H9 (cell line): ENCODE data around the gene SAMD14. TPM values are rescaled to one million over a fixed set of nuclear protein-coding genes. Genes with fewer than 3 reads are reported as not detected.

Experiments
- DNase-seq: peaks from one replicate; pipeline ENCODE4 v3.0.0-alpha.2; 2017
- H2AFZ ChIP-seq: one replicate; pipeline ENCODE4 v1.6.1; 2013; ENCODE audit warnings: mild to moderate bottlenecking, low read length, control low read depth, moderate library complexity
- H2AK5ac ChIP-seq: 2 replicates; pipeline ENCODE4 v1.6.1; 2013; ENCODE audit warnings: low read length, control low read depth, mixed read lengths; ENCODE audit not compliant: insufficient read length
- H2BK120ac ChIP-seq: one replicate; pipeline ENCODE4 v1.6.1; 2013; ENCODE audit warnings: low read depth, mild to moderate bottlenecking, low read length, control low read depth, inconsistent platforms; ENCODE audit not compliant: poor library complexity, severe bottlenecking
- H2BK12ac ChIP-seq: 2 replicates; pipeline ENCODE4 v1.6.1; 2013; ENCODE audit warnings: low read length, control low read depth, mixed read lengths, low read depth; ENCODE audit not compliant: insufficient read length
- H2BK15ac ChIP-seq: 2 replicates; pipeline ENCODE4 v1.6.1; 2013; ENCODE audit warnings: low read depth, low read length, control low read depth
- H2BK20ac ChIP-seq: one replicate; pipeline ENCODE4 v1.6.1; 2013; ENCODE audit warnings: low read depth, mild to moderate bottlenecking, low read length, control low read depth, inconsistent platforms; ENCODE audit not compliant: poor library complexity, severe bottlenecking
- H2BK5ac ChIP-seq: 2 replicates; pipeline ENCODE4 v1.6.1; 2013; ENCODE audit warnings: low read length, control low read depth, mixed read lengths; ENCODE audit not compliant: insufficient read length
- H3K14ac ChIP-seq: 2 replicates; pipeline ENCODE4 v1.6.1; 2013; ENCODE audit warnings: low read length, control low read depth; ENCODE audit not compliant: insufficient read depth
- H3K18ac ChIP-seq: 2 replicates; pipeline ENCODE4 v1.6.1; 2013; ENCODE audit warnings: low read depth, mild to moderate bottlenecking, mixed read lengths, low read length, control low read depth; ENCODE audit not compliant: insufficient read length
- H3K23ac ChIP-seq: 2 replicates; pipeline ENCODE4 v1.6.1; 2013; ENCODE audit warnings: low read length, control low read depth, mixed read lengths, low read depth; ENCODE audit not compliant: insufficient read length
- H3K23me2 ChIP-seq: 2 replicates; pipeline ENCODE4 v1.6.1; 2013; ENCODE audit warnings: low read depth, mild to moderate bottlenecking, mixed read lengths, low read length, control low read depth; ENCODE audit not compliant: insufficient read length, poor library complexity, severe bottlenecking
- H3K27ac ChIP-seq: 2 replicates; pipeline ENCODE4 v1.5.1; 2013; ENCODE audit warnings: low read length, control low read depth, mixed read lengths, low read depth; ENCODE audit not compliant: insufficient read length
- H3K27me3 ChIP-seq: 2 replicates; pipeline ENCODE4 v1.6.1; 2013; ENCODE audit warnings: low read length, control low read depth, inconsistent platforms; ENCODE audit not compliant: insufficient read depth
- H3K4ac ChIP-seq: 2 replicates; pipeline ENCODE4 v1.6.1; 2013; ENCODE audit warnings: low read depth, mild to moderate bottlenecking, control low read depth, inconsistent platforms, low read length, moderate library complexity
- H3K4me1 ChIP-seq: 2 replicates; pipeline ENCODE4 v1.6.1; 2013; ENCODE audit warnings: low read length, control low read depth, inconsistent platforms; ENCODE audit not compliant: insufficient read depth
- H3K4me2 ChIP-seq: 2 replicates; pipeline ENCODE4 v1.6.1; 2013; ENCODE audit warnings: low read length, control low read depth, mixed read lengths; ENCODE audit not compliant: insufficient read length, insufficient read depth
- H3K56ac ChIP-seq: 2 replicates; pipeline ENCODE4 v1.6.1; 2013; ENCODE audit warnings: low read depth, mild to moderate bottlenecking, mixed read lengths, low read length, control low read depth; ENCODE audit not compliant: insufficient read length
- H3K79me1 ChIP-seq: 2 replicates; pipeline ENCODE4 v1.6.1; 2013; ENCODE audit warnings: low read depth, mild to moderate bottlenecking, moderate library complexity, low read length, control low read depth, inconsistent platforms; ENCODE audit not compliant: insufficient read depth, poor library complexity, severe bottlenecking
- H3K79me2 ChIP-seq: 2 replicates; pipeline ENCODE4 v1.6.1; 2013; ENCODE audit warnings: low read length, control low read depth, inconsistent platforms; ENCODE audit not compliant: insufficient read depth
- H3K9ac ChIP-seq: 2 replicates; pipeline ENCODE4 v1.6.1; 2013; ENCODE audit warnings: low read length, control low read depth, mixed read lengths; ENCODE audit not compliant: insufficient read length; ENCODE audit errors: extremely low read depth
- H3K9me3 ChIP-seq: one replicate; pipeline ENCODE4 v1.6.1; 2013; ENCODE audit warnings: low read depth, low read length, inconsistent platforms; ENCODE audit not compliant: control insufficient read depth
- H3T11ph ChIP-seq: one replicate; pipeline ENCODE4 v1.6.1; 2013; ENCODE audit warnings: mild to moderate bottlenecking, low read length, control low read depth, inconsistent platforms
- H4K20me1 ChIP-seq: one replicate; pipeline ENCODE4 v1.6.1; 2013; ENCODE audit not compliant: control insufficient read depth, insufficient read length, insufficient read depth
- H4K5ac ChIP-seq: 2 replicates; pipeline ENCODE4 v1.6.1; 2013; ENCODE audit warnings: low read depth, mild to moderate bottlenecking, mixed read lengths, low read length, control low read depth; ENCODE audit not compliant: insufficient read length
- H4K8ac ChIP-seq: replicated peaks from 2 replicates; pipeline ENCODE4 v1.6.1; 2013; ENCODE audit warnings: low read length, control low read depth, mixed read lengths, low read depth; ENCODE audit not compliant: insufficient read length
- H4K91ac ChIP-seq: 2 replicates; pipeline ENCODE4 v1.6.1; 2013; ENCODE audit warnings: low read depth, mild to moderate bottlenecking, moderate library complexity, mixed read lengths, low read length, control low read depth; ENCODE audit not compliant: insufficient read length
- H3K27ac Mint-ChIP-seq, 3 experiments: 2 replicates in 2 of 3; 3 replicates in 1 of 3; pipeline ENCODE4 v1.8.0; 2020 to 2021; ENCODE audit warnings: mixed read lengths in 3 of 3, mild to moderate bottlenecking in 1 of 3, moderate library complexity in 1 of 3
- H3K27me3 Mint-ChIP-seq: 2 replicates; pipeline ENCODE4 v1.8.0; 2021; ENCODE audit warnings: low read depth, mild to moderate bottlenecking, moderate library complexity, mixed read lengths
- H3K36me3 Mint-ChIP-seq, 3 experiments: 2 replicates in 2 of 3; 3 replicates in 1 of 3; pipeline ENCODE4 v1.8.0; 2020 to 2021; ENCODE audit warnings: low read depth in 3 of 3, mixed read lengths in 3 of 3; ENCODE audit not compliant: insufficient read depth in 1 of 3
- H3K4me1 Mint-ChIP-seq, 2 experiments: 2 replicates each; pipeline ENCODE4 v1.8.0; 2020; ENCODE audit warnings: mixed read lengths in 2 of 2
- H3K4me3 Mint-ChIP-seq, 2 experiments: 2 replicates in 1 of 2; 3 replicates in 1 of 2; pipeline ENCODE4 v1.8.0; 2020 to 2021; ENCODE audit warnings: mild to moderate bottlenecking in 2 of 2, mixed read lengths in 2 of 2, moderate library complexity in 1 of 2
- H3K9me3 Mint-ChIP-seq, 2 experiments: 2 replicates in 1 of 2; 3 replicates in 1 of 2; pipeline ENCODE4 v1.8.0; 2020; ENCODE audit warnings: mild to moderate bottlenecking in 2 of 2, mixed read lengths in 2 of 2, moderate library complexity in 1 of 2
- CTCF ChIP-seq: fragments of 200-600 bp; sonication (generic); conservative IDR thresholded peaks from 3 replicates; pipeline ENCODE4 v1.8.0; 2021; ENCODE audit warnings: antibody characterized with exemption, mild to moderate bottlenecking
- WGBS: extraction: QIAGEN DNeasy Blood & Tissue Kit; methylation state at CpG from one replicate; pipeline ENCODE4 v1.1.7; 2013; ENCODE audit warnings: missing lambda C conversion rate, low lambda C conversion rate, mixed read lengths; ENCODE audit not compliant: insufficient read length; ENCODE audit errors: extremely low coverage; 5-methylcytosine and 5-hydroxymethylcytosine counted together
- total RNA-seq: library from RNA; stranded (reverse); gene quantifications from 2 replicates; pipeline ENCODE4 v1.2.1, GENCODE V29; 2021

The SAMD14 gene
- total RNA-seq, 1 experiment from 2014 or later, result 5.9 TPM

GRCh38 chr17:50091918-50092285 lies 38.1 kb downstream of the SAMD14 start:
- Histone ChIP-seq H3K56ac (no peak overlapping the region), H2BK15ac (no peak overlapping the region), H4K20me1 (no peaks in the 10 kb centered on the region), H3K23ac (no peak overlapping the region), H3K27ac (no peak overlapping the region), H4K91ac (no peak overlapping the region), H3K23me2 (peaks cover 12% of the 10 kb centered on the region), H4K8ac (no peak overlapping the region), H3K27me3 (no peaks in the 10 kb centered on the region), H3K14ac (no peak overlapping the region), H2BK12ac (no peak overlapping the region), H2BK20ac (no peak overlapping the region), H3T11ph (no peak overlapping the region), H2AFZ (no peak overlapping the region), H3K18ac (no peak overlapping the region), H3K9me3 (no peaks in the 10 kb centered on the region), H3K79me1 (no peaks in the 10 kb centered on the region), H3K4me2 (no peak overlapping the region), H3K79me2 (no peaks in the 10 kb centered on the region), H2AK5ac (no peak overlapping the region), H3K9ac (no peak overlapping the region), H3K4ac (no peak overlapping the region), H2BK120ac (no peak overlapping the region), H4K5ac (no peak overlapping the region), H3K4me1 (no peaks in the 10 kb centered on the region), H2BK5ac (no peak overlapping the region)
- H3K27me3 Mint-ChIP-seq, result peaks cover 2% of the 10 kb centered on the region; the same call in 1 of the 2 replicates
- H3K4me1 Mint-ChIP-seq, result peaks cover 14 to 22% of the 10 kb centered on the region in 2 experiments
- no peak for TF ChIP-seq CTCF
- no peaks in the 10 kb centered on the region for H3K9me3 Mint-ChIP-seq
- H3K36me3 Mint-ChIP-seq, result no peaks in the 10 kb centered on the region
- no peak for DNase-seq
- no peak overlapping the region for H3K27ac Mint-ChIP-seq
- no peak overlapping the region for H3K4me3 Mint-ChIP-seq
- no CpG with 5 or more reads among the region's 2 CpGs for WGBS
